Activated CD4-positive, alpha-beta T cell treated with anti-CD3 and anti-CD28 coated beads, Interleukin-2, amount 50 U/mL, for 24 hours (primary cell): ENCODE measurements around the gene VAT1L.

Source experiments
- DNase-seq, 2 donors: peaks; one replicate each; pipeline ENCODE4 v3.0.0-alpha.2; 2020; ENCODE audit warnings: low read depth in 1 of 2, low spot score in 1 of 2

The VAT1L gene

DNA sequence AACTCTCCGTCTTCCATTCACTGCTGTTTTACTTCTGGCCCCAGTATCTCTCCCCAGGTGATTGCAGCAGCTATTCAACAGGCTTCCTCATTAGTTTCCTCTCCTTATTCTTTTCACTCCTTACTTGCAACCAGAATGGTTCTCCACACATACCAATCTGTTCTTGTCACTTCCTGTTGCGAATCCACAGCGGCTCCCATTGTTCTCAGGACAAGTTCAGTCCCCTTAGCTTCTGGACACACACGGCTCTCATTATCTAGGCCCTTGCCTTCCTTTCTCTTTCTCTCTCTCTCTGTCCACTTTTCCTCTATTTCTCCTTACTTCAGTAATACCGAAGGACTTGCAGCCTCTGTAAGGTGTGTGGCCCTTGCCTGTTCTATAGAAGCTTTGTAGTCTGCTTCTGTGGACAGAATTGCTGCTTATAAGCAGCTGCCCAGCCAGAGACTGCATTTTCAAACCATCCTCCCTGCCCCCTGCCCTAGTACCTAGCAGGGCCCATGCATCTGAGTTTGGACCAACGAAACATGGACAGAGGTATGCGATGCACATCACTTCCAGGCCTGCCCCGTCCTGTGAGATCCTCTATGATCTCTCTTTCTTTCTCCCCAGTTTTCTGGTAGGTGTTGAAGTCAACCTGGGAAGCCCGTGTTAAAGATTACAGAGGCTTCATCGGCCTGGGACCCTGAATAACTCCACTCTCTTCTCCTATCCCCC, 45.7 kb downstream of the VAT1L start:
- DNase-seq: no peak

DNA sequence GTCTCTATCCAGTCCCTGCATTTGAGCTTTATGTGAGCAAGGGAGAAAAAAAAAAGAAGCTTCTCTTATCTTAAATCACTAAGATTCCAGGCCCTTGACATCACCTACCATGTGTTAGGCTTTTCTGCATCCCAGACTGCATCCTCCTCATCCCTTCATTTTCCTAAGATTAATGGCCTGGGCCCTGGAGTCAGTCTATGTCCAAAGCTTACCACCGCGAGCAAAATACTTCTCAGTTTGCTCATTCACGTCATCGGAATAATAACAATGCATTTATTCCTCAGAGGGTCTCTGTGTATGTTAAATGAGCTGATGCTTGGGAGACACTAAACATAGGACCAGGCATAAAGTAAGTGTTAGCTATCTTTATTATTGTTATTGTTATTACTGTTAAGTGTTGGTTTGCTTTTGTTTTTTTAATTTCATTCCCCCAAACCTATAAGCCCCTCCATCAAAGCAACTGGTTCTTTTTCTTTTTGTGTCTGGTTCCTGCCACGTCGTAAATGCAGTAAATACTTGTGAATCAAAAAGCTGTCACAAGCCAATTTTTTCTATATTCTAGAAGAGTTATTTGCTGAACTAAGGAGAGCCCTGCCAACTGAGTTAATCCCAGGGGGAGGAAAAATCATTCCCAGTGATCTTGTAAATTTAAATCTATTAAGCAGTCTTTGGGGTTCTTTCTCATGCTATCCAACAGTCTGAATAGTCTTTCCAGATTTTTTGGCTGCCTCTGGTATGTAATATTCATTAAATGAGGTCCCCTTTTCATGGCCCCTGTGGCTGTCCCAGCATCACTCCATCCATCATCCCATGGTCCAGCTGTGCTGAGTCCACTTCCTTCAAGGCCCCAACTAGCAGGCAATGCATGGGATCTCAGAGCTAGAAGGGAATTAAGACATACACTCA, 46.5 kb downstream of the VAT1L start:
- DNase-seq: no peak

DNA sequence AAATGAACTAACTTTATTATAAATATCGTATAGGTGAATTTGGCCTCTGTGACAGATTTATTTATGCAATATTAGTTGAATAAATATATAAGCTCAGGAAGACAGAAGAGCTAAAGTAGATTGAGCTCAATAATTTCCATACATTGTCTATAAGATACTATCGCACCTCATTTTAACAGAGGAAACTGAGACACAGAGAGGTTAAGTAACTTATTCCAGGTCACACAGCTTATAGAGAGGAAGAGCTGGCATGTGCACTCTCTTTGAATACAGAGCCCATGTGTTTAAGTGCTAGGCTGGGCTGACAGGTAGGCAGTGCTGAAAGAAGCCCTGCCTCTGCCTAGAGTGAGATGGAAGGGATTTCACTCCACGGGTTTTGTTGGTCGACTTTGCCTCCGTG, 48.4 kb downstream of the VAT1L start:
- DNase-seq: no peak

GRCh38 chr16:77838597-77839255, 50.4 kb downstream of the VAT1L start:
- no peak for DNase-seq

DNA sequence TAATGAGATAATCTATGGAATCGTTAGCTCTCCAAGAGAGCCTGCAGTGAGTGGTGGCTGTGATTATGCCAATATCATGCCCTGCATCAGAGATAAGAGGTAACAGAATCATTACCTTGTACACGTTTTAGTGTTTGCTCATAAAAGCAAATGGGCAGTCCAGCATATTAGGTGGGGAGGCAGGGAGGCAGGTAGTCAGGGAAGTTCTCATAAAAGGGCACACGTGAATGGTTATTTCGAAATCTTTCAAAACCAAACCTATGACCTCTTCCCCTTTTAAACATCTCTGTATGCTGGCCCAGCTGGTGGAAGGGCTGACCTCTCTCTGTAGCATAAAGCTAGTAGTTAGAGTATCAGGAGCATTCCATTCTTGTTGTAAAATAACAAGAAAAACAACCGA, 51.7 kb downstream of the VAT1L start:
- no peak for DNase-seq

- DNase-seq: no peak
Observed at GRCh38 chr16:77840673-77841501, 52.5 kb downstream of the VAT1L start.

- DNase-seq: no peak
Observed at GRCh38 chr16:77841502-77841763, 53.1 kb downstream of the VAT1L start.

GRCh38 chr16:77842468-77842867, 54.1 kb downstream of the VAT1L start:
- DNase-seq: no peak

DNA sequence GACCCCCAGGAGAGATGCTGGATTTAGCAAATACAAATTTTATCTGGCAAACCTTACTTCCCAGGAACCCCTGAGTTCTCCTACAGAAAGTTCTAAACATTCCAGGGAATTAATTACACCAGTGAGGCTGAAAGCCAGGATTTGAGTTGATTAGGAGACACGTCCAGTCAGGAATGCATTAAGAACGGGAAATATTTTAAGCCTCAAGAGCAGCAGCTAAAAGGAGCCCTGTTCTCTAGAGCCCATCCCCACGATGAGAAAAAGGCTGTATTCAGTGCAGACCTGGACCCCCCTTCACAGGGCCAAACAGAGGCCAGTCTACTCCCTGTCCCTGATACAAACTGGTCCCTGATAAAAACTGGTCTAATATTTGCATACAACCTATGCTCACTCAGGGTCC, 55.0 kb downstream of the VAT1L start:
- DNase-seq: no peak

- DNase-seq: no peak
Observed at GRCh38 chr16:77844801-77845200, 56.4 kb downstream of the VAT1L start.

DNA sequence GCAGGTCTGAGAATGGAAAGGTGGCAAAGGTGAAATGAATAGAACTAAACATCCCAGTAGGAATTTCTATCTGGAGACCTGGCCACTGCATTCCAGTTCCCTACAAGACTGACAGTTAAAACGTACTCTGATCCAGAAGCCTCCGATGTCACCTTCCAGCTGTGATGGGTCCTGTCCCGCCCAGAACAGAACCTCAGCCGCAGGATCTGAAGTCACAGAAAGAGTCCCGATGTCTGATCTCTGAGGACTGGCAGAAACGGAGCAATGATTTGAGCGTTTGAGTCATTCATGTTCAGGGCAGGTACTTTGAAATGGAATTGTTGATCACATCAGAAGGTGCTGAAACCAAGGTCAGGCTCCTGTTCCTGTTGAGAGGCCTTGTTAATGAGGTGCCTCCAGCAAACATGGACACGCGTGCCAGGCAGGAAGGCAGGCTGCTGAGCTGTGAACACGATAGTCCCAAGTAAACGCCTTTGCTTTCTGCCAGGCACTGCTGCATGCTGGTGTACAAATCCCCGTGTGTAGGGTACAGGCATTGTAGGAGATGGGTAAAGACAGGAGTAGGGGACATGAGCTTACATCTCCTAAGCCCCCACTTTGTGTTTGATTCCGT, 61.4 kb downstream of the VAT1L start:
- no peak for DNase-seq

- DNase-seq: no peak
Observed at GRCh38 chr16:77850636-77851333, 62.4 kb downstream of the VAT1L start.

DNA sequence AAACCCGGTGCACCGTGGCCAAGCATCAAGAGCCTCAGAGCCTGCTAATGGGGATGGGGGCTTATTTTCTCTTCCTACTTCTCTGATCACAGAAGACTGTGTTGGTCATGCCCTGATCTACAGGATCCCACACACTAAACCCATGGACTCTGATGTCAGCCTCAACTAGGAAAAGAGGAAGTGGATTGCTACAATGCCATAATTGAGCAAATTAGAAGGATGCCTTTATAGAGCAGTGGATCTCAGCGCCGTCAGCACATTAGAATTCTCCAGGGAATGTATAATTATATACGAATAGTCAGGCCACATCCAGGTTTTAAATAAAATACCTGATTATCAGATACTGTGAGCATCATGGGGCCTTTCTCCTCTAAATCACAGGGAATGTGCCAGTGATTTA, 64.8 kb downstream of the VAT1L start:
- DNase-seq: no peak

GRCh38 chr16:77856438-77857160, 68.2 kb downstream of the VAT1L start:
- no peak for DNase-seq

DNA sequence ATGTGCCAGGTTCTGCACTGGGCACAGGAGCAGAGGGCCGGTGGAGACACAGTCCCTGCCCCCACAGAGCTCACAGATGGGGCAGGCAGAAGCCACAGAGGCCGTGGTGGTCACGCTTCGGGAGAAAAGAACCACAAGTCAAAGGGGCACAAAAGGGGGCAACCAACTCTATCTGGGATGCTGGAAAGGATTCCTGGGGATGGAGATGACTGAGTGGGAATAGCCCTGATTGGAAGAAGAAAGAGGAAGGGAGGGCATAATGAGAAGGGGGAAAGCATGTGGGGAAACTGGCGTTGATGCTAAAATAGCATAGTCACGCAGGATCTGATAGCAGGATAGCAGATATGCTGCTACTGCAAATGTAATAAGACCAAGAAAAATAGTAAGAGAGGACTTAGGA, 69.7 kb downstream of the VAT1L start:
- no peak for DNase-seq

GRCh38 chr16:77859493-77860232, 71.3 kb downstream of the VAT1L start:
- DNase-seq: no peak

- no peak for DNase-seq
Observed at GRCh38 chr16:77860953-77861352, 72.6 kb downstream of the VAT1L start.

DNA sequence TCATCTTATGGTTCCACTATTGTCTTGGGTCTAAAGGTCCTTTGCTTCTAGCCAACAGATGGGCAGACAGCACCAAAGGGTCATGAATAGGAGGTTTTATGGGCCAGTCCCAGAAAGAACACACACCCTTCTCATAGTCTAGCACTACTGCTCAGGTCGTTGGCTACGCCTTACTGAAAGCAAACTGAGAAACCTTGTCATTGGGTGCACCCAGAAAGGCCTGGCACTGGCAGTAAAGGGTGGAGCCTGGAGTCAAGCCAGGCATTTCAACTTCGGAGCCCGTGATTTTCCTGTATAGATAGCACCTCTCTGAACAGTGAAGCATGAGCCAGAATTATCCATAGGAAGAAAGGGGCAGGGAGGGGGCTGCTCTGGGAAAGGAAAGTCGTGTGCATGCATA, 74.9 kb downstream of the VAT1L start:
- no peak for DNase-seq

DNA sequence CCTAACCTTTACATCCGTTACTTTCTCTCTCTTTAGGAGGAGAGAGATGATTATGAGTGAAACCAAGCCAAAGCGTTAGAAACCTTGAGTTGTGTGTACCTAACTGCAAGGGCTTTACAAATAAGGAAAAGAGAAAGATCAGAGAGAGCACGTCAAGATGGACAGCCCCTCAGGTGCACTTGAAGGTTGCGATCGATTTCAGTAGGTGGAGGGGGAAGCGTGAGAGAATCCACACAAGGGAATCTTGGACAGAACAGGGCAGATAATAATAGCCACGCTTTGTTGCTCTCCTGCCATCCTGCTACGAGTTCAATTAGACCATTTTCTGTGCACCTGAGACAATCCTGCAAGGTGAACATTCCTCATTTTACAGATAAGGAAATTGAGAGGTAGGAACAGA, 78.4 kb downstream of the VAT1L start:
- no peak for DNase-seq
